ENCODE results near the gene EDAR.

Gene EDAR

GRCh38 chr2:108944601-108945331 lies 44.3 kb downstream of the EDAR start:
- H3K36me3 ChIP-seq (ENCODE audit: insufficient read depth, low read length), result no peaks in the 10 kb centered on the region
- no peak overlapping the region for H3K4me3 ChIP-seq (ENCODE audit: low read depth in 1 of 2, low read length in 2 of 2)
- H3K9me3 ChIP-seq (ENCODE audit: low read length), result no peaks in the 10 kb centered on the region
- no peaks in the 10 kb centered on the region for H3K27me3 ChIP-seq (ENCODE audit: control insufficient read depth in 1 of 2, insufficient read depth in 2 of 2, low read length in 2 of 2)
- no peaks in the 10 kb centered on the region for H3K4me1 ChIP-seq (ENCODE audit: insufficient read depth, low read length)
- no peak overlapping the region for H3K27ac ChIP-seq (ENCODE audit: low read depth, low read length)
- H3K9ac ChIP-seq (ENCODE audit: low read length), result no peak overlapping the region

- Histone ChIP-seq H3K27me3 (ENCODE audit: control insufficient read depth in 1 of 2, insufficient read depth in 2 of 2, low read length in 2 of 2) (no peaks in the 10 kb centered on the region), H3K4me3 (ENCODE audit: low read depth in 1 of 2, low read length in 2 of 2) (no peak overlapping the region), H3K9me3 (ENCODE audit: low read length) (no peaks in the 10 kb centered on the region)
These were observed 45.3 kb downstream of the EDAR start for GRCh38 chr2:108943751-108944150.

GRCh38 chr2:108942888-108943287 lies 46.1 kb downstream of the EDAR start:
- Histone ChIP-seq H3K27me3 (ENCODE audit: control insufficient read depth in 1 of 2, insufficient read depth in 2 of 2, low read length in 2 of 2) (no peaks in the 10 kb centered on the region), H3K27ac (ENCODE audit: low read depth, low read length) (no peak overlapping the region), H3K9ac (ENCODE audit: low read length) (no peak overlapping the region), H3K9me3 (ENCODE audit: low read length) (no peaks in the 10 kb centered on the region), H3K4me1 (ENCODE audit: insufficient read depth, low read length) (no peaks in the 10 kb centered on the region), H3K36me3 (ENCODE audit: insufficient read depth, low read length) (no peaks in the 10 kb centered on the region), H3K4me3 (ENCODE audit: low read depth in 1 of 2, low read length in 2 of 2) (no peak overlapping the region)

More at GRCh38 chr2:108943751-108944150, 45.3 kb downstream of the EDAR start:
- Histone ChIP-seq H3K9ac (ENCODE audit: low read length) (no peak overlapping the region), H3K36me3 (ENCODE audit: insufficient read depth, low read length) (no peaks in the 10 kb centered on the region), H3K4me1 (ENCODE audit: insufficient read depth, low read length) (no peaks in the 10 kb centered on the region), H3K27ac (ENCODE audit: low read depth, low read length) (no peak overlapping the region)

GRCh38 chr2:108942231-108942825 lies 46.7 kb downstream of the EDAR start:
- H3K27ac ChIP-seq (ENCODE audit: low read depth, low read length), result no peak overlapping the region
- H3K9ac ChIP-seq (ENCODE audit: low read length), result no peak overlapping the region
- H3K9me3 ChIP-seq (ENCODE audit: low read length), result no peaks in the 10 kb centered on the region
- H3K4me3 ChIP-seq (ENCODE audit: low read depth in 1 of 2, low read length in 2 of 2), result no peak overlapping the region
- no peaks in the 10 kb centered on the region for H3K36me3 ChIP-seq (ENCODE audit: insufficient read depth, low read length)
- no peaks in the 10 kb centered on the region for H3K27me3 ChIP-seq (ENCODE audit: control insufficient read depth in 1 of 2, insufficient read depth in 2 of 2, low read length in 2 of 2)
- no peaks in the 10 kb centered on the region for H3K4me1 ChIP-seq (ENCODE audit: insufficient read depth, low read length)

GRCh38 chr2:108941767-108942166 lies 47.3 kb downstream of the EDAR start:
- Histone ChIP-seq H3K27me3 (ENCODE audit: control insufficient read depth in 1 of 2, insufficient read depth in 2 of 2, low read length in 2 of 2) (no peaks in the 10 kb centered on the region), H3K27ac (ENCODE audit: low read depth, low read length) (no peak overlapping the region), H3K4me3 (ENCODE audit: low read depth in 1 of 2, low read length in 2 of 2) (no peak overlapping the region), H3K9ac (ENCODE audit: low read length) (no peak overlapping the region), H3K36me3 (ENCODE audit: insufficient read depth, low read length) (no peaks in the 10 kb centered on the region), H3K4me1 (ENCODE audit: insufficient read depth, low read length) (no peaks in the 10 kb centered on the region), H3K9me3 (ENCODE audit: low read length) (no peaks in the 10 kb centered on the region)

- Histone ChIP-seq H3K27me3 (ENCODE audit: control insufficient read depth in 1 of 2, insufficient read depth in 2 of 2, low read length in 2 of 2) (no peaks in the 10 kb centered on the region), H3K36me3 (ENCODE audit: insufficient read depth, low read length) (no peaks in the 10 kb centered on the region), H3K4me3 (ENCODE audit: low read depth in 1 of 2, low read length in 2 of 2) (no peak overlapping the region), H3K9me3 (ENCODE audit: low read length) (no peaks in the 10 kb centered on the region), H3K27ac (ENCODE audit: low read depth, low read length) (no peak overlapping the region), H3K4me1 (ENCODE audit: insufficient read depth, low read length) (no peaks in the 10 kb centered on the region), H3K9ac (ENCODE audit: low read length) (no peak overlapping the region)
These were observed 47.8 kb downstream of the EDAR start for GRCh38 chr2:108941161-108941665.

GRCh38 chr2:108940156-108940555 lies 48.9 kb downstream of the EDAR start:
- Histone ChIP-seq H3K27ac (ENCODE audit: low read depth, low read length) (no peak overlapping the region), H3K36me3 (ENCODE audit: insufficient read depth, low read length) (no peaks in the 10 kb centered on the region), H3K4me3 (ENCODE audit: low read depth in 1 of 2, low read length in 2 of 2) (no peak overlapping the region), H3K9ac (ENCODE audit: low read length) (no peak overlapping the region), H3K9me3 (ENCODE audit: low read length) (no peaks in the 10 kb centered on the region), H3K4me1 (ENCODE audit: insufficient read depth, low read length) (no peaks in the 10 kb centered on the region), H3K27me3 (ENCODE audit: control insufficient read depth in 1 of 2, insufficient read depth in 2 of 2, low read length in 2 of 2) (no peaks in the 10 kb centered on the region)

- no peaks in the 10 kb centered on the region for H3K27me3 ChIP-seq (ENCODE audit: control insufficient read depth in 1 of 2, insufficient read depth in 2 of 2, low read length in 2 of 2)
These were observed 50.8 kb downstream of the EDAR start for GRCh38 chr2:108938077-108938710.

GRCh38 chr2:108937367-108938017 lies 51.5 kb downstream of the EDAR start:
- no peak overlapping the region for H3K4me3 ChIP-seq (ENCODE audit: low read depth in 1 of 2, low read length in 2 of 2)
- H3K4me1 ChIP-seq (ENCODE audit: insufficient read depth, low read length), result no peaks in the 10 kb centered on the region
- no peak overlapping the region for H3K27ac ChIP-seq (ENCODE audit: low read depth, low read length)
- no peak overlapping the region for H3K9ac ChIP-seq (ENCODE audit: low read length)
- H3K36me3 ChIP-seq (ENCODE audit: insufficient read depth, low read length), result no peaks in the 10 kb centered on the region
- no peaks in the 10 kb centered on the region for H3K27me3 ChIP-seq (ENCODE audit: control insufficient read depth in 1 of 2, insufficient read depth in 2 of 2, low read length in 2 of 2)
- H3K9me3 ChIP-seq (ENCODE audit: low read length), result no peaks in the 10 kb centered on the region

More at GRCh38 chr2:108938077-108938710, 50.8 kb downstream of the EDAR start:
- H3K36me3 ChIP-seq (ENCODE audit: insufficient read depth, low read length), result no peaks in the 10 kb centered on the region
- no peak overlapping the region for H3K4me3 ChIP-seq (ENCODE audit: low read depth in 1 of 2, low read length in 2 of 2)
- no peaks in the 10 kb centered on the region for H3K4me1 ChIP-seq (ENCODE audit: insufficient read depth, low read length)
- H3K9ac ChIP-seq (ENCODE audit: low read length), result no peak overlapping the region
- no peaks in the 10 kb centered on the region for H3K9me3 ChIP-seq (ENCODE audit: low read length)
- H3K27ac ChIP-seq (ENCODE audit: low read depth, low read length), result no peak overlapping the region

GRCh38 chr2:108936866-108937265 lies 52.2 kb downstream of the EDAR start:
- Histone ChIP-seq H3K4me3 (ENCODE audit: low read depth in 1 of 2, low read length in 2 of 2) (no peak overlapping the region), H3K4me1 (ENCODE audit: insufficient read depth, low read length) (no peaks in the 10 kb centered on the region), H3K9me3 (ENCODE audit: low read length) (no peaks in the 10 kb centered on the region), H3K27ac (ENCODE audit: low read depth, low read length) (no peak overlapping the region), H3K27me3 (ENCODE audit: control insufficient read depth in 1 of 2, insufficient read depth in 2 of 2, low read length in 2 of 2) (no peaks in the 10 kb centered on the region), H3K36me3 (ENCODE audit: insufficient read depth, low read length) (no peaks in the 10 kb centered on the region), H3K9ac (ENCODE audit: low read length) (no peak overlapping the region)

- Histone ChIP-seq H3K9me3 (ENCODE audit: low read length) (no peaks in the 10 kb centered on the region), H3K4me3 (ENCODE audit: low read depth in 1 of 2, low read length in 2 of 2) (no peak overlapping the region), H3K27me3 (ENCODE audit: control insufficient read depth in 1 of 2, insufficient read depth in 2 of 2, low read length in 2 of 2) (no peaks in the 10 kb centered on the region), H3K27ac (ENCODE audit: low read depth, low read length) (no peak overlapping the region), H3K4me1 (ENCODE audit: insufficient read depth, low read length) (no peaks in the 10 kb centered on the region), H3K36me3 (ENCODE audit: insufficient read depth, low read length) (no peaks in the 10 kb centered on the region), H3K9ac (ENCODE audit: low read length) (no peak overlapping the region)
These were observed 52.8 kb downstream of the EDAR start for GRCh38 chr2:108936076-108936864.

Measured in muscle layer of colon (tissue), 2 donors.